GM18507 (cell line): ENCODE measurements around the gene LRIG1.

ENCODE experiments used
- DNase-seq: peaks from one replicate; pipeline ENCODE4 v3.0.0; 2011; ENCODE audit warnings: low read depth; ENCODE audit not compliant: insufficient read length; ENCODE audit errors: extremely low spot score
- FAIRE-seq: peaks from 2 replicates; lab custom pipeline; 2011; peaks lifted over from hg19 to GRCh38; lab: Jason Lieb, UNC

LRIG1 gene

GRCh38 chr3:66396161-66396760, 104.6 kb downstream of the LRIG1 start:
- FAIRE-seq (no peak), DNase-seq (no peak)

- DNase-seq: no peak
- no peak for FAIRE-seq
Observed at GRCh38 chr3:66395635-66396034, 105.2 kb downstream of the LRIG1 start.

GRCh38 chr3:66394753-66395249, 106.0 kb downstream of the LRIG1 start:
- no peak for FAIRE-seq
- DNase-seq: no peak

- FAIRE-seq: peak; percentile 85
- peak; percentile 40 for DNase-seq
Observed at GRCh38 chr3:66394019-66394752, 106.6 kb downstream of the LRIG1 start.

- no peak for DNase-seq
- FAIRE-seq: no peak
Observed at GRCh38 chr3:66393333-66394005, 107.4 kb downstream of the LRIG1 start.

- no peak for FAIRE-seq
- DNase-seq: no peak
Observed at GRCh38 chr3:66392966-66393332, 107.9 kb downstream of the LRIG1 start.

GRCh38 chr3:66392512-66392911, 108.3 kb downstream of the LRIG1 start:
- DNase-seq (no peak), FAIRE-seq (no peak)

GRCh38 chr3:66390013-66390412, 110.8 kb downstream of the LRIG1 start:
- FAIRE-seq (peak; percentile 78), DNase-seq (no peak)

GRCh38 chr3:66386925-66387650, 113.7 kb downstream of the LRIG1 start:
- DNase-seq: no peak
- FAIRE-seq: no peak

GRCh38 chr3:66386011-66386924, 114.6 kb downstream of the LRIG1 start:
- FAIRE-seq (peak; percentile 98), DNase-seq (peak; percentile 61)

GRCh38 chr3:66385066-66385465, 115.8 kb downstream of the LRIG1 start:
- FAIRE-seq: no peak
- no peak for DNase-seq

- no peak for DNase-seq
- FAIRE-seq: no peak
Observed at GRCh38 chr3:66383998-66384745, 116.7 kb downstream of the LRIG1 start.

- no peak for FAIRE-seq
- DNase-seq: no peak
Observed at GRCh38 chr3:66383023-66383422, 117.8 kb downstream of the LRIG1 start.

GRCh38 chr3:66382142-66382541, 118.7 kb downstream of the LRIG1 start:
- FAIRE-seq (no peak), DNase-seq (no peak)

- FAIRE-seq (no peak), DNase-seq (no peak)
Observed at GRCh38 chr3:66381626-66382025, 119.2 kb downstream of the LRIG1 start.

GRCh38 chr3:66380200-66380932, 120.5 kb downstream of the LRIG1 start:
- DNase-seq (no peak), FAIRE-seq (no peak)

- DNase-seq (no peak), FAIRE-seq (no peak)
Observed at GRCh38 chr3:66379565-66379964, 121.3 kb downstream of the LRIG1 start.

- FAIRE-seq: no peak
- no peak for DNase-seq
Observed at GRCh38 chr3:66378256-66378655, 122.6 kb downstream of the LRIG1 start.
